GM12878 (cell line): ENCODE results near the gene ZNF25. TPM values are rescaled to one million over a fixed set of nuclear protein-coding genes. Genes with fewer than 3 reads are reported as not detected.

ENCODE experiments used
- ATF7 ChIP-seq: fragments of 450-650 bp; IDR thresholded peaks from 2 replicates; pipeline ENCODE4 v1.6.1; 2016; ENCODE audit warnings: low read depth, mild to moderate bottlenecking
- BHLHE40 ChIP-seq, 2 experiments: fragments of 450-650 bp in 1 of 2; IDR thresholded peaks; 2 replicates each; pipeline ENCODE4 v1.6.1; 2011 to 2017; ENCODE audit warnings: low read depth in 2 of 2, borderline replicate concordance in 1 of 2, improper control_type of control experiment in 1 of 2, low read length in 1 of 2, mild to moderate bottlenecking in 1 of 2
- CHD4 ChIP-seq: fragments of 200-600 bp; sonication (generic); IDR thresholded peaks from 2 replicates; pipeline ENCODE4 v1.6.1; 2016; ENCODE audit warnings: mild to moderate bottlenecking
- E2F4 ChIP-seq: IDR thresholded peaks from 2 replicates; pipeline ENCODE4 v1.6.1; 2012; ENCODE audit warnings: low read depth, low read length, improper control_type of control experiment
- E2F8 ChIP-seq: fragments of 450-650 bp; IDR thresholded peaks from 2 replicates; pipeline ENCODE4 v1.6.1; 2018; ENCODE audit warnings: mild to moderate bottlenecking, low read depth, moderate library complexity; ENCODE audit not compliant: partially characterized antibody
- EGR1 ChIP-seq, 2 experiments: IDR thresholded peaks; 1 replicate in 1 of 2; 2 replicates in 1 of 2; pipeline ENCODE4 v1.6.1; 2011 to 2012; ENCODE audit warnings: low read depth in 2 of 2, low read length in 2 of 2, borderline replicate concordance in 1 of 2, mild to moderate bottlenecking in 1 of 2, moderate library complexity in 1 of 2
- EP300 ChIP-seq, 2 experiments: fragments of 150-350 bp in 1 of 2; IDR thresholded peaks; 2 replicates each; pipeline ENCODE4 v1.6.1; 2011 to 2012; ENCODE audit warnings: low read depth in 2 of 2, low read length in 2 of 2, borderline replicate concordance in 1 of 2, improper control_type of control experiment in 1 of 2, inconsistent platforms in 1 of 2; ENCODE audit not compliant: control insufficient read depth in 1 of 2
- FOXK2 ChIP-seq: fragments of 450-650 bp; IDR thresholded peaks from 2 replicates; pipeline ENCODE4 v1.6.1; 2017; ENCODE audit warnings: mild to moderate bottlenecking, moderate library complexity
- HDAC6 ChIP-seq: fragments of 200-600 bp; sonication (generic); IDR thresholded peaks from one replicate; pipeline ENCODE4 v1.8.0; 2017; ENCODE audit warnings: antibody characterized with exemption; ENCODE audit not compliant: unreplicated experiment
- HDGF ChIP-seq: fragments of 450-650 bp; IDR thresholded peaks from 2 replicates; pipeline ENCODE4 v1.6.1; 2016; ENCODE audit warnings: antibody characterized with exemption
- IRF3 ChIP-seq: fragments of 450-650 bp; IDR thresholded peaks from 2 replicates; pipeline ENCODE4 v1.6.1; 2014; ENCODE audit warnings: mild to moderate bottlenecking
- IRF5 ChIP-seq: fragments of 450-650 bp; IDR thresholded peaks from 2 replicates; pipeline ENCODE4 v1.6.1; 2017; ENCODE audit warnings: borderline replicate concordance
- MTA3 ChIP-seq: IDR thresholded peaks from 2 replicates; pipeline ENCODE4 v1.6.1; 2012; ENCODE audit warnings: low read length, inconsistent platforms, borderline replicate concordance
- NFYA ChIP-seq: IDR thresholded peaks from 2 replicates; pipeline ENCODE4 v1.6.1; 2011; ENCODE audit warnings: low read depth, mild to moderate bottlenecking, low read length, improper control_type of control experiment, borderline replicate concordance
- PKNOX1 ChIP-seq: fragments of 450-650 bp; IDR thresholded peaks from 2 replicates; pipeline ENCODE4 v1.6.1; 2016; ENCODE audit warnings: mild to moderate bottlenecking
- RCOR1 ChIP-seq: conservative IDR thresholded peaks from 2 replicates; pipeline ENCODE4 v1.6.1; 2012; ENCODE audit warnings: low read depth, low read length, improper control_type of control experiment
- RUNX3 ChIP-seq: IDR thresholded peaks from 2 replicates; pipeline ENCODE4 v1.6.1; 2012; ENCODE audit warnings: low read length, inconsistent platforms
- SMAD5 ChIP-seq: IDR thresholded peaks from 2 replicates; pipeline ENCODE4 v1.6.1; 2016; ENCODE audit warnings: antibody characterized with exemption, low read depth
- SMARCA5 ChIP-seq: fragments of 450-650 bp; IDR thresholded peaks from 2 replicates; pipeline ENCODE4 v1.6.1; 2017; ENCODE audit warnings: mild to moderate bottlenecking
- SPI1 ChIP-seq: IDR thresholded peaks from 2 replicates; pipeline ENCODE4 v1.6.1; 2011; ENCODE audit warnings: low read depth, mild to moderate bottlenecking, low read length, moderate library complexity, borderline replicate concordance; ENCODE audit not compliant: insufficient read depth
- TCF3 ChIP-seq: IDR thresholded peaks from 2 replicates; pipeline ENCODE4 v1.6.1; 2012; ENCODE audit warnings: low read depth, mild to moderate bottlenecking, low read length, borderline replicate concordance; ENCODE audit not compliant: insufficient read depth
- TCF7 ChIP-seq: IDR thresholded peaks from 2 replicates; pipeline ENCODE4 v1.6.1; 2014; ENCODE audit warnings: antibody characterized with exemption, borderline replicate concordance
- YY1 ChIP-seq: IDR thresholded peaks from 2 replicates; pipeline ENCODE4 v1.6.1; 2011; ENCODE audit warnings: low read depth, mild to moderate bottlenecking, low read length
- polyA plus RNA-seq, 11 experiments: library from polyadenylated mRNA; depleted of rRNA in 4 of 11; unstranded in 6 of 11; stranded (reverse) in 5 of 11; fragments of >200 nt; fragmentation: Nextera tagmentation in 4 of 11; fragmentation: Illumina TruSeq in 1 of 11; extraction: Ambion mirVana in 4 of 11; extraction: Trizol in 1 of 11; gene quantifications; 1 replicate in 1 of 11; 2 replicates in 10 of 11; pipeline versions ENCODE4 v1.2.1 to v1.2.3, GENCODE V29; 2011 to 2016; ENCODE audit warnings: inconsistent platforms in 2 of 11, missing spikeins in 2 of 11, low read depth in 1 of 11
- total RNA-seq, 4 experiments: library from RNA; depleted of rRNA in 3 of 4; stranded (reverse); fragments of >200 nt in 3 of 4; fragmentation: Illumina TruSeq in 1 of 4; extraction: Trizol in 1 of 4; gene quantifications; 2 replicates each; pipeline versions ENCODE4 v1.2.1 to v1.2.3, GENCODE V29; 2013 to 2021

ZNF25 gene
- total and polyA plus RNA-seq, 10 of the 15 experiments (the other 5 are each of a cell fraction or from before 2014, with no cell fraction given), result 1.0 to 6.8 (median 3.2) TPM

- TF ChIP-seq CHD4, result no peak
- TF ChIP-seq E2F4, result peak; percentile 54; the same call in 1 of the 2 replicates
- TF ChIP-seq TCF7, result no peak
- TF ChIP-seq IRF5, result no peak
- TF ChIP-seq MTA3, result no peak
- TF ChIP-seq FOXK2, result peak; percentile 5
- no peak for TF ChIP-seq HDGF
- TF ChIP-seq SPI1, result peak; percentile 27; the same call in 1 of the 2 replicates
- TF ChIP-seq ATF7, result peak; percentile 63
- peak; percentile 19; a peak in 1 of 4 replicates for TF ChIP-seq BHLHE40 (IDR thresholded peaks at IDR 0.05; ENCODE audit: borderline replicate concordance in 1 of 2, low read depth in 2 of 2, low read length in 1 of 2)
- TF ChIP-seq RUNX3, result peak; percentile 87
- TF ChIP-seq SMAD5, result no peak
- TF ChIP-seq NFYA, result no peak
- TF ChIP-seq HDAC6, result no peak
- peak; percentile 39; the same call in 1 of the 2 replicates for TF ChIP-seq YY1
- no peak for TF ChIP-seq RCOR1
- TF ChIP-seq IRF3, result no peak
- no peak for TF ChIP-seq PKNOX1
- TF ChIP-seq SMARCA5, result no peak
- no peak for TF ChIP-seq E2F8
- no peak for TF ChIP-seq TCF3
- peak in 1 of 2 experiments; percentile 39; a peak in 1 of 4 replicates for TF ChIP-seq EP300 (IDR thresholded peaks at IDR 0.05; ENCODE audit: borderline replicate concordance in 1 of 2, control insufficient read depth in 1 of 2, low read depth in 2 of 2, low read length in 2 of 2)
- peak in 1 of 2 experiments; percentile 89; a peak in 2 of 3 replicates for TF ChIP-seq EGR1 (IDR thresholded peaks at IDR 0.05; ENCODE audit: borderline replicate concordance in 1 of 2, low read depth in 2 of 2, low read length in 2 of 2)
Measured at GRCh38 chr10:38010119-38010903, 33.9 kb upstream of the ZNF25 start, which contains the start of gene ZNF33A (continued).
